ENCODE results near the gene KRTAP19-5. TPM values are rescaled to one million over a fixed set of nuclear protein-coding genes. Genes with fewer than 3 reads are reported as not detected.

KRTAP19-5 gene
- total and polyA plus RNA-seq, 2 of the 4 experiments (the other 2 are of a cell fraction), result not detected

GRCh38 chr21:30518876-30519275 is 16.9 kb upstream of the KRTAP19-5 start:
- Histone ChIP-seq H3K79me1 (ENCODE audit: low read depth in 1 of 2, low read length in 2 of 2) (no peaks in the 10 kb centered on the region), H2BK5ac (ENCODE audit: low read depth, low read length, poor library complexity, severe bottlenecking) (no peak overlapping the region), H4K8ac (ENCODE audit: low read depth in 2 of 2, low read length in 2 of 2) (no peak overlapping the region), H3K4me1 (ENCODE audit: control insufficient read depth, insufficient read depth, low read length) (no peaks in the 10 kb centered on the region), H3K9me1 (ENCODE audit: insufficient read depth, low read length) (no peaks in the 10 kb centered on the region), H3K4me3 (ENCODE audit: insufficient read depth, low read depth, low read length) (no peak overlapping the region), H4K5ac (ENCODE audit: low read depth, low read length) (no peak overlapping the region), H2BK20ac (ENCODE audit: low read depth, low read length) (no peak overlapping the region), H3K56ac (ENCODE audit: extremely low read depth, insufficient read depth, low read length) (no peak overlapping the region), H2AK5ac (ENCODE audit: low read depth, low read length) (no peak overlapping the region), H4K91ac (ENCODE audit: insufficient read depth, low read depth, low read length) (no peak overlapping the region), H3K27ac (ENCODE audit: insufficient read depth, low read length) (no peak overlapping the region), H2BK120ac (ENCODE audit: low read depth, low read length) (no peak overlapping the region), H2AFZ (replicated peaks; ENCODE audit: low read length, poor library complexity) (no peak overlapping the region), H3K27me3 (ENCODE audit: control insufficient read depth, insufficient read depth, low read length) (no peaks in the 10 kb centered on the region), H3K23ac (ENCODE audit: low read depth, low read length) (no peak overlapping the region), H3K4me2 (ENCODE audit: low read depth, low read length) (no peak overlapping the region), H3K14ac (replicated peaks; ENCODE audit: low read depth, low read length) (no peak overlapping the region), H3K9me3 (ENCODE audit: control insufficient read depth, insufficient read depth, low read length) (peaks cover 10% of the 10 kb centered on the region), H4K20me1 (ENCODE audit: insufficient read depth, low read length) (no peaks in the 10 kb centered on the region), H2BK15ac (ENCODE audit: low read depth, low read length) (no peak overlapping the region), H3K4ac (ENCODE audit: low read depth, low read length) (no peak overlapping the region), H3K18ac (ENCODE audit: low read depth, low read length) (no peak overlapping the region), H3K9ac (ENCODE audit: low read depth, low read length) (no peak overlapping the region), H3K36me3 (ENCODE audit: control insufficient read depth, insufficient read depth, low read length) (no peaks in the 10 kb centered on the region), H2AK9ac (replicated peaks; ENCODE audit: low read depth, low read length, poor library complexity) (no peak overlapping the region)
- dilution Hi-C loops (cut with HindIII; ENCODE audit: low sequenced_read_pairs, unreplicated experiment) (no loop called here), intact Hi-C loops (cut with micrococcal nuclease) (no loop called here), in situ Hi-C loops (cut with MboI; ENCODE audit: low sequenced_read_pairs) (no loop called here)
- POLR2A ChIA-PET (ENCODE audit: unreplicated experiment), result no interaction called here
- no peak for ATAC-seq (ENCODE audit: low read depth)
- no TSS peak for BruUV-seq (replicated peaks)
- DNase-seq, result no peak
- TF ChIP-seq CEBPB (IDR thresholded peaks at IDR 0.05; ENCODE audit: low read depth, low read length) (no peak), SMC3 (IDR thresholded peaks at IDR 0.05; ENCODE audit: low read depth, low read length) (no peak), MXI1 (IDR thresholded peaks at IDR 0.05; ENCODE audit: borderline replicate concordance, low read depth, low read length) (no peak), CHD1 (IDR thresholded peaks at IDR 0.05; ENCODE audit: low read depth, low read length) (no peak), BHLHE40 (IDR thresholded peaks at IDR 0.05; ENCODE audit: low read depth, low read length) (no peak), FOS (IDR thresholded peaks at IDR 0.05; ENCODE audit: low read depth, low read length) (no peak), RFX5 (IDR thresholded peaks at IDR 0.05; ENCODE audit: low read depth, low read length) (no peak), RAD21 (IDR thresholded peaks at IDR 0.05; ENCODE audit: low read length) (no peak), MAFK (IDR thresholded peaks at IDR 0.05; ENCODE audit: low read depth, low read length) (no peak), POLR2A (IDR thresholded peaks at IDR 0.05; ENCODE audit: low read depth, low read length) (no peak), RCOR1 (IDR thresholded peaks at IDR 0.05; ENCODE audit: insufficient replicate concordance, low read length) (no peak), NFE2L2 (IDR thresholded peaks at IDR 0.05; ENCODE audit: low read depth, low read length) (no peak), MAZ (IDR thresholded peaks at IDR 0.05; ENCODE audit: borderline replicate concordance, low read depth, low read length) (no peak)
- TF ChIP-seq, protein P1, sequence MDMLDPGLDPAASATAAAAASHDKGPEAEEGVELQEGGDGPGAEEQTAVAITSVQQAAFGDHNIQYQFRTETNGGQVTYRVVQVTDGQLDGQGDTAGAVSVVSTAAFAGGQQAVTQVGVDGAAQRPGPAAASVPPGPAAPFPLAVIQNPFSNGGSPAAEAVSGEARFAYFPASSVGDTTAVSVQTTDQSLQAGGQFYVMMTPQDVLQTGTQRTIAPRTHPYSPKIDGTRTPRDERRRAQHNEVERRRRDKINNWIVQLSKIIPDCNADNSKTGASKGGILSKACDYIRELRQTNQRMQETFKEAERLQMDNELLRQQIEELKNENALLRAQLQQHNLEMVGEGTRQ (IDR thresholded peaks at IDR 0.05; ENCODE audit: low read depth, low read length), result no peak
- TF ChIP-seq, protein P2, sequence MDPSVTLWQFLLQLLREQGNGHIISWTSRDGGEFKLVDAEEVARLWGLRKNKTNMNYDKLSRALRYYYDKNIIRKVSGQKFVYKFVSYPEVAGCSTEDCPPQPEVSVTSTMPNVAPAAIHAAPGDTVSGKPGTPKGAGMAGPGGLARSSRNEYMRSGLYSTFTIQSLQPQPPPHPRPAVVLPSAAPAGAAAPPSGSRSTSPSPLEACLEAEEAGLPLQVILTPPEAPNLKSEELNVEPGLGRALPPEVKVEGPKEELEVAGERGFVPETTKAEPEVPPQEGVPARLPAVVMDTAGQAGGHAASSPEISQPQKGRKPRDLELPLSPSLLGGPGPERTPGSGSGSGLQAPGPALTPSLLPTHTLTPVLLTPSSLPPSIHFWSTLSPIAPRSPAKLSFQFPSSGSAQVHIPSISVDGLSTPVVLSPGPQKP (IDR thresholded peaks at IDR 0.05; ENCODE audit: borderline replicate concordance, low read depth, low read length), result no peak
- CTCF ChIA-PET, result no interaction called here
- WGBS, 2 experiments (ENCODE audit: extremely low coverage in 2 of 2, insufficient read length in 1 of 2), result no CpG with 5 or more reads among the region's 1 CpG

All from IMR-90 (cell line).